Measurements from ENCODE around the gene PRKAG1. TPM values are rescaled to one million over a fixed set of nuclear protein-coding genes. Genes with fewer than 3 reads are reported as not detected.

Gene PRKAG1
- total RNA-seq, 2 donors from 2014 or later: 27.6 to 38.1 TPM

DNA sequence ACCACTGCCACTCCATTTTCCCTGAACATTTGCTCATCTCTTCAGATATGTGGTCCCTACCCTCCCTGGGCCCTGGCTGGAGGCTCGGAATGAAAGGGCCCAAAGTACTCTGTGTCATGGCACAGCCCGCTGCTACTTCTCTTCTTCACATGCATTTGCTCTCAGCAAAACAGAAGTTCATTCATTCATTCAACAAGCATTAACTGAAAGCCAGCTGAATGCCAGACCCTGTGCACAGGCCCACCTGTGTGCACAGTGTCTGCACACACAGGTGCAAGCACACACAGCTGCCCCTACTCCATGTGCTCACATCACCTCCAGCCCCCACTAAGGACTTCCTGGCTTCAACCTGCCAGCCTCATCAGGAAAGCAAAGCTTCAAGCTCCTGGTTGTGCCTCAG lies 32.7 kb downstream of the PRKAG1 start:
- DNase-seq: no peak
- peaks cover 22% of the 10 kb centered on the region for H3K4me1 Mint-ChIP-seq
- Histone ChIP-seq H3K9me3 (ENCODE audit: control insufficient read depth, low read length) (no peaks in the 10 kb centered on the region), H3K4me3 (ENCODE audit: low read length) (no peak overlapping the region), H3K27me3 (ENCODE audit: control insufficient read depth, insufficient read depth, low read length, poor library complexity, severe bottlenecking) (peaks cover 83% of the 10 kb centered on the region), H3K27ac (ENCODE audit: low read depth, low read length) (no peak overlapping the region), H3K9ac (ENCODE audit: extremely low read depth, low read length, poor library complexity, severe bottlenecking) (no peak overlapping the region), H3K4me1 (ENCODE audit: control insufficient read depth, insufficient read depth, low read length) (peaks cover 4% of the 10 kb centered on the region), H3K36me3 (ENCODE audit: control insufficient read depth, insufficient read depth, low read length) (no peaks in the 10 kb centered on the region)
- peaks cover 90% of the 10 kb centered on the region for H3K27me3 Mint-ChIP-seq (ENCODE audit: insufficient read depth)
- 76 to 88% methylated on average over 2 of the region's 2 CpGs for WGBS, 2 experiments (ENCODE audit: insufficient coverage in 1 of 2, insufficient read length in 1 of 2)
- H3K4me3 Mint-ChIP-seq: no peak overlapping the region
- H3K36me3 Mint-ChIP-seq (ENCODE audit: low read depth): no peaks in the 10 kb centered on the region
- H3K27ac Mint-ChIP-seq: no peak overlapping the region
- TF ChIP-seq, protein P1, sequence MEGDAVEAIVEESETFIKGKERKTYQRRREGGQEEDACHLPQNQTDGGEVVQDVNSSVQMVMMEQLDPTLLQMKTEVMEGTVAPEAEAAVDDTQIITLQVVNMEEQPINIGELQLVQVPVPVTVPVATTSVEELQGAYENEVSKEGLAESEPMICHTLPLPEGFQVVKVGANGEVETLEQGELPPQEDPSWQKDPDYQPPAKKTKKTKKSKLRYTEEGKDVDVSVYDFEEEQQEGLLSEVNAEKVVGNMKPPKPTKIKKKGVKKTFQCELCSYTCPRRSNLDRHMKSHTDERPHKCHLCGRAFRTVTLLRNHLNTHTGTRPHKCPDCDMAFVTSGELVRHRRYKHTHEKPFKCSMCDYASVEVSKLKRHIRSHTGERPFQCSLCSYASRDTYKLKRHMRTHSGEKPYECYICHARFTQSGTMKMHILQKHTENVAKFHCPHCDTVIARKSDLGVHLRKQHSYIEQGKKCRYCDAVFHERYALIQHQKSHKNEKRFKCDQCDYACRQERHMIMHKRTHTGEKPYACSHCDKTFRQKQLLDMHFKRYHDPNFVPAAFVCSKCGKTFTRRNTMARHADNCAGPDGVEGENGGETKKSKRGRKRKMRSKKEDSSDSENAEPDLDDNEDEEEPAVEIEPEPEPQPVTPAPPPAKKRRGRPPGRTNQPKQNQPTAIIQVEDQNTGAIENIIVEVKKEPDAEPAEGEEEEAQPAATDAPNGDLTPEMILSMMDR (conservative IDR thresholded peaks at IDR 0.05): no peak
- H3K9me3 Mint-ChIP-seq: no peaks in the 10 kb centered on the region

DNA sequence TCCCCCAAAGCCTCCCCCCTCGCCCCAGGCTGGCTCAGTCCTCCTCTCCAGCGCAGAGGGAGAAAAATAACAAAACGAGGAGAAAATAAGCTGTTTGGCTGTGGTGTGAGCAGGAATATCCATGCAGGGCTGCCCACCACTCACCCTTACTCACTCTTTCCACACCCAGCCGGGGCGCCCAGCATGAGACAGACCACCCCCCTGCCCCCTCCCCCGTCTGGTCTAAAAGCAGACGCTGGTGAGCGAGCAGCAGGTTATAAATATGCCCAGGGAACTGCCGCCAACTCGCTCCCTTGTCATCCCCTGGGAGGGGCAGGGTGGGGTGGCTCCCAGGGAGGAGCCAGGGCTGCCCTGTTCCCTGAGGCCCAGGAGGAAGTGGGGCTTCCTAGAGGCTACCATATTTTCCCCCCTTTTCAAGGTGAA lies 33.1 kb downstream of the PRKAG1 start:
- no peaks in the 10 kb centered on the region for H3K9me3 ChIP-seq (ENCODE audit: control insufficient read depth, low read length)
- 58% methylated on average over 8 of the region's 10 CpGs; no CpG with 5 or more reads in 1 of the 2 experiments for WGBS, 2 experiments (ENCODE audit: insufficient coverage in 1 of 2, insufficient read length in 1 of 2)
- Mint-ChIP-seq H3K4me1 (peaks cover 18% of the 10 kb centered on the region), H3K27me3 (ENCODE audit: insufficient read depth) (peaks cover 90% of the 10 kb centered on the region), H3K4me3 (no peak overlapping the region), H3K36me3 (ENCODE audit: low read depth) (no peaks in the 10 kb centered on the region), H3K9me3 (no peaks in the 10 kb centered on the region), H3K27ac (no peak overlapping the region)
- peaks cover 5% of the 10 kb centered on the region for H3K4me1 ChIP-seq (ENCODE audit: control insufficient read depth, insufficient read depth, low read length)
- no peaks in the 10 kb centered on the region for H3K36me3 ChIP-seq (ENCODE audit: control insufficient read depth, insufficient read depth, low read length)
- no peak overlapping the region for H3K4me3 ChIP-seq (ENCODE audit: low read length)
- H3K27me3 ChIP-seq (ENCODE audit: control insufficient read depth, insufficient read depth, low read length, poor library complexity, severe bottlenecking): peaks cover 87% of the 10 kb centered on the region
- DNase-seq: peak; percentile 53
- TF ChIP-seq, protein P1 (conservative IDR thresholded peaks at IDR 0.05): no peak
- H3K9ac ChIP-seq (ENCODE audit: extremely low read depth, low read length, poor library complexity, severe bottlenecking): no peak overlapping the region
- no peak overlapping the region for H3K27ac ChIP-seq (ENCODE audit: low read depth, low read length)

DNA sequence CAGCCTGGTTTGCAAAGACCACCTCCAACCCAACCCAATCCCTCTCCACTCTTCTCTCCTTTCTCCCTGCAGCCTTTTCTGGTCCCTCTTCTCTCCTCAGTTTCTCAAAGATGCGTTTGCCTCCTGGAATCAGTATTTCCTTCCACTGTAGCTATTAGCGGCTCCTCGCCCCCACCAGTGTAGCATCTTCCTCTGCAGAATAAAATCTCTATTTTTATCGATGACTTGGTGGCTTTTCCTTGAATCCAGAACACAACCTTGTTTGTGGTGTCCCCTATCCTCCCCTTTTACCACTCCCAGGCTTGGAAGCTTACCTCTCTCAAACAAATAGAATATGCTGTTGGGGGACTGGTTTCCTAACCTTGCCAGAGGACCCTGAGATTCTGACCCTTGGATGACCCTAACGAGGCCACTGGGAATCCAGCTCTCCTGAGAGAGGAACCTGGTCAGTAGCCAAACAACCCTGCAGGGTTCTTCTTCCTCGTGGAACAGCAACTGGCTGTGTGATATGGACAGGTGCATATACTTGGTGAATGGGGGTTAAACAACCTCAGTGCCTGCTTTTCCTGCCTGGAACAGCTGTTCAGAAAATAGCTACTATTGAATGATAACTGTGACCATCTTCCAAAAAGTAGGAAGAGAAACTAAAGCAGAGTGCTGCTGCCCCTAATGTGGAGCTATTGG lies 36.0 kb downstream of the PRKAG1 start:
- Histone ChIP-seq H3K4me1 (ENCODE audit: control insufficient read depth, insufficient read depth, low read length) (peaks cover 12% of the 10 kb centered on the region), H3K36me3 (ENCODE audit: control insufficient read depth, insufficient read depth, low read length) (no peaks in the 10 kb centered on the region), H3K27ac (ENCODE audit: low read depth, low read length) (no peak overlapping the region), H3K9ac (ENCODE audit: extremely low read depth, low read length, poor library complexity, severe bottlenecking) (no peak overlapping the region), H3K9me3 (ENCODE audit: control insufficient read depth, low read length) (no peaks in the 10 kb centered on the region), H3K4me3 (ENCODE audit: low read length) (no peak overlapping the region), H3K27me3 (ENCODE audit: control insufficient read depth, insufficient read depth, low read length, poor library complexity, severe bottlenecking) (peaks cover 93% of the 10 kb centered on the region)
- peak; percentile 31 for DNase-seq
- no peak overlapping the region for H3K27ac Mint-ChIP-seq
- peaks cover 97% of the 10 kb centered on the region for H3K27me3 Mint-ChIP-seq (ENCODE audit: insufficient read depth)
- H3K9me3 Mint-ChIP-seq: no peaks in the 10 kb centered on the region
- H3K4me3 Mint-ChIP-seq: no peak overlapping the region
- no peaks in the 10 kb centered on the region for H3K36me3 Mint-ChIP-seq (ENCODE audit: low read depth)
- 71 to 91% methylated on average over 3 to 6 of the region's 6 CpGs for WGBS, 2 experiments (ENCODE audit: insufficient coverage in 1 of 2, insufficient read length in 1 of 2)
- peaks cover 27% of the 10 kb centered on the region for H3K4me1 Mint-ChIP-seq
- TF ChIP-seq, protein P1 (conservative IDR thresholded peaks at IDR 0.05): no peak
